ENCODE results near the gene DGLUCY.
"Not testable (repeated sequence)": the region's sequence is repeated elsewhere in the genome, so short reads cannot be mapped to it uniquely, and the experiment has no call there.

DGLUCY gene

GRCh38 chr14:91245616-91246015 is 131.7 kb downstream of the DGLUCY start:
- not testable (repeated sequence) for H3K27me3 Mint-ChIP-seq (ENCODE audit: low read depth); H3K9me3 Mint-ChIP-seq
- H3K4me3 Mint-ChIP-seq = peak overlapping the region; percentile 68
- H3K4me1 Mint-ChIP-seq (ENCODE audit: low read depth) = peaks cover 74% of the 10 kb centered on the region
- H3K36me3 Mint-ChIP-seq (ENCODE audit: low read depth) = peaks cover 68% of the 10 kb centered on the region
- peak overlapping the region; percentile 89 for H3K27ac Mint-ChIP-seq

DNA sequence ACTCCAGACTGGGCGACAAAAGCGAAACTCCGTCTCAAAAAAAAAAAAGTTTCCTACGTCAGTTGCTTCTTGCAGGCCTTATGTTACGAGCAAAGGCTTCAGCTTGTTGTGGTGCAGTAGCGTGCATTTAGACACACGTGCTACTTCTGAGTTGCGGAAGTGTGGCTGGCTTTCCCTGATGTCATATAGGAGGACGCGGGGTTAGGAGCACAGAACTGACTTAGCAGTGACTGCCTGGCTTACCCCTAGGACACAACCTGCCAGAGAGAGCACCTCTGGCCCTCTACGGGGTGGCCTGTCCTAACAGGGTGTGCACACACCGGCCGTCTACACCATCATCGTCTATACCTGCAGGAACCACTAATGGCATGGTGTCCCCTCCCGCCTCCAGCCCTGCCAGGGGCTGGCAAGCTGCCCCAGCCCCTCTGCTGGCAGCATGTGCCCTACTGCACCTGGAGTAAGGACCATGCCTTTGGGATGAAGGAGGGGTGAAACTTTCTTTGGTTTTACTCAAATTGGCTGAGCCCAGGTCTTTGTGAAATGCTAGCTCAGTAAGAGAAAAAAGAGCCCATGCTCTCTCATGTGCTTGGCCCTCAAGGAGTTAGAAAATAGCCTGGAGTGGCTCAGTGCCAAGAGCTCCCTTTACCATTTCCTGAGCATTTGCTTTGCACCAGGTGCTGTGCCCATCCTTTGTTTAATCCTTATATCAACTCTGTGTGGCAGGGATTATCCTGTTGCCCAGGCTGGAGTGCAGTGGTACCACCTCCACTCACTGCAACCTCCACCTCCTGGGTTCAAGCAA is 132.4 kb downstream of the DGLUCY start:
- Mint-ChIP-seq H3K9me3 (peaks cover 4% of the 10 kb centered on the region), H3K27me3 (ENCODE audit: low read depth) (no peaks in the 10 kb centered on the region), H3K36me3 (ENCODE audit: low read depth) (peaks cover 71% of the 10 kb centered on the region), H3K27ac (peak overlapping the region; percentile 89), H3K4me3 (peak overlapping the region; percentile 68), H3K4me1 (ENCODE audit: low read depth) (peaks cover 77% of the 10 kb centered on the region)

GRCh38 chr14:91249841-91250616 is 136.2 kb downstream of the DGLUCY start:
- Mint-ChIP-seq H3K9me3 (peaks cover 4% of the 10 kb centered on the region), H3K4me1 (ENCODE audit: low read depth) (peaks cover 62% of the 10 kb centered on the region), H3K27me3 (ENCODE audit: low read depth) (no peaks in the 10 kb centered on the region), H3K4me3 (peak overlapping the region; percentile 71), H3K36me3 (ENCODE audit: low read depth) (peaks cover 42% of the 10 kb centered on the region), H3K27ac (peak overlapping the region; percentile 96)

DNA sequence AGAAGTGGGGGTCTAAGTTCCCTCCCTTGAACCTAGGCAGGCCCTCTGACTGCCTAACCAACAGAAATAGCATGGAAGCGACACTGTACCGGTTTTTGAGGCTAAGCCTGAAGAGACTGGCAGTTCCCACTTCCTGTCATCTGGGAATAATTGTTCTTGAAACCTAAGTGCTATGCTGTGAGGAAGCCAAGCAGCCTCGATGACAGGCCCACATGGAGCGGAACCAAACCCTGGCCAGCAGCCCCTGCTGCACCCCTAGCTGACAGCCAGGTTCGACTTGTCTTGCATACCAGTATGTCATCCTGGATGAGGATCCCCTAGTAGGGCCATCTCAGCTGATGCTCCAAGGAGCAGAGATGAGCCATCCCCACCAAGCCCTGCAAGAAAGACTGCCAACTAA is 137.0 kb downstream of the DGLUCY start:
- Mint-ChIP-seq H3K4me3 (no peak overlapping the region), H3K9me3 (peaks cover 4% of the 10 kb centered on the region), H3K4me1 (ENCODE audit: low read depth) (peaks cover 59% of the 10 kb centered on the region), H3K27ac (peak overlapping the region; percentile 96), H3K27me3 (ENCODE audit: low read depth) (no peaks in the 10 kb centered on the region), H3K36me3 (ENCODE audit: low read depth) (peaks cover 39% of the 10 kb centered on the region)

DNA sequence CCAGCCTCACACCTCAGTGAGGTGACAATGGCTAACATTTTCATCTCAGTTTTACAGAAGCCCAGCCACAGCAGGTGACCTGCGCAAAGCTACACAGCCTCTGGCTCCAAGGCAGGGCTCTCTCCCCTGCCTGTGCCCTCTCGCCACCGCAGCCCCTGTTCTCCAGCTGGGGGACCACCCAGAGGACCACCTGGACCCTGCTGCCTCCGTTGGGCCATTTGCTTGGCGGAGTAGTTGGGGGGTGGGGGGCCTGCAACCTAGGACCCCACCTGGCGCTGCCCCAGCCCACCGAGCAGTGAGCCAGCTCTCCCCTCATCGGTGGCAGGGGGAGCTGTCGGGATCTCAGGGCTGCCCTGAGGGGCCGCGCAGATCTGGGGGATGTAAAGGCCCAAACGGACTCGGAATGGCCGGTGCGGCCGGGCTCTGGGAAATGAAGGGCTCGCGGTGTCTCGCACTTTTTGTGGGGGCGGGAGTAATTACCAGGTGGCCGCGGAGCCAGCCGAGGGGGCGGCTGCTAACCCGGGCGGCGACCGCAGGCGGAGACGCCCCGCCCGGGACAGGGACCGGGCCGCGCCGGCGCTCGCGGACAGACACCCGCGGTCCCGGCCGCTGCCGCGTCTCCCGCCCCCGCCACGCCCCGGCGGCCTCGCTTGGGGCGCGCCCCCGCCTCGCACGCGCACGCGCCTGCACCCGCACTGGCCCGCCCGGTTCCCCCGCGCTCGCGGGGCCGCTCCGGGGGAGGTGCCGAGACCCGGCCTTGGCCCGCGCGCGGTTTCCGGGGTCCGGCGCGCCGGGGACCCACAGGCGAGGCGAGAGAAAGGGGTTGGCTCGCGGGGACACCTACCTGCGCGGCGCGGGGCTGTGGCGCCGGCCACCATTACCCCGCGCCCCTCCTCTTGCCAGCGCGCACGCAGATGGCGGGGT is 139.3 kb downstream of the DGLUCY start:
- Mint-ChIP-seq H3K9me3 (no peaks in the 10 kb centered on the region), H3K4me3 (peak overlapping the region; percentile 53), H3K27me3 (ENCODE audit: low read depth) (no peaks in the 10 kb centered on the region), H3K27ac (peak overlapping the region; percentile 96), H3K36me3 (ENCODE audit: low read depth) (peaks cover 28% of the 10 kb centered on the region), H3K4me1 (ENCODE audit: low read depth) (peaks cover 57% of the 10 kb centered on the region)

GRCh38 chr14:91253795-91254323 is 140.0 kb downstream of the DGLUCY start:
- H3K36me3 Mint-ChIP-seq (ENCODE audit: low read depth) = peaks cover 28% of the 10 kb centered on the region
- H3K27ac Mint-ChIP-seq = peak overlapping the region; percentile 85
- no peaks in the 10 kb centered on the region for H3K9me3 Mint-ChIP-seq
- H3K27me3 Mint-ChIP-seq (ENCODE audit: low read depth) = no peaks in the 10 kb centered on the region
- H3K4me3 Mint-ChIP-seq = peak overlapping the region; percentile 63
- peaks cover 54% of the 10 kb centered on the region for H3K4me1 Mint-ChIP-seq (ENCODE audit: low read depth)

GRCh38 chr14:91254461-91254860 is 140.6 kb downstream of the DGLUCY start:
- H3K27ac Mint-ChIP-seq = peak overlapping the region; percentile 85
- no peaks in the 10 kb centered on the region for H3K9me3 Mint-ChIP-seq
- H3K36me3 Mint-ChIP-seq (ENCODE audit: low read depth) = peaks cover 25% of the 10 kb centered on the region
- H3K4me1 Mint-ChIP-seq (ENCODE audit: low read depth) = peaks cover 53% of the 10 kb centered on the region
- H3K4me3 Mint-ChIP-seq = peak overlapping the region; percentile 63
- no peaks in the 10 kb centered on the region for H3K27me3 Mint-ChIP-seq (ENCODE audit: low read depth)

GRCh38 chr14:91255026-91255695 is 141.3 kb downstream of the DGLUCY start:
- peaks cover 49% of the 10 kb centered on the region for H3K4me1 Mint-ChIP-seq (ENCODE audit: low read depth)
- H3K4me3 Mint-ChIP-seq = peak overlapping the region; percentile 63
- no peaks in the 10 kb centered on the region for H3K27me3 Mint-ChIP-seq (ENCODE audit: low read depth)
- H3K9me3 Mint-ChIP-seq = no peaks in the 10 kb centered on the region
- peaks cover 25% of the 10 kb centered on the region for H3K36me3 Mint-ChIP-seq (ENCODE audit: low read depth)
- H3K27ac Mint-ChIP-seq = peak overlapping the region; percentile 85

DNA sequence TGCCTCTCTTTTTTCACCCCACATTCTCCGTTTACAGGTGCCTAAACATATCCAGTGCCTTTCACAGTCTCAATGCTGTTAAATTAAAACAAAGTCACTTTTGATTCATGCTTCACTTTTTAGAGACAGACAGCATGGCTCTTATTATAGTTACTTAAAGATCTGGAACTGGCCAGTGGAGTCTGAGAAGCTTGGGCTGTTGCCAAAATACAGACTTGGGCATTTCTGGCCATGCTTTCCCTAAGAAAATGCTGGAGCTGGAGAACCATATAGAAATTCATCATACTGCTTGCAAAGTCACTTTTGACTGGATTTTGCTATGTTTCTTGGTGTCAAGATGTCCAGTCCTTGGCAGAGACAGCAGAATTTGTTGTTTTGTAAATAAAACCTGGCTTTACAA is 142.8 kb downstream of the DGLUCY start:
- Mint-ChIP-seq H3K27me3 (ENCODE audit: low read depth) (no peaks in the 10 kb centered on the region), H3K27ac (peak overlapping the region; percentile 7), H3K4me1 (ENCODE audit: low read depth) (peaks cover 50% of the 10 kb centered on the region), H3K9me3 (no peaks in the 10 kb centered on the region), H3K36me3 (ENCODE audit: low read depth) (peaks cover 18% of the 10 kb centered on the region), H3K4me3 (no peak overlapping the region)

DNA sequence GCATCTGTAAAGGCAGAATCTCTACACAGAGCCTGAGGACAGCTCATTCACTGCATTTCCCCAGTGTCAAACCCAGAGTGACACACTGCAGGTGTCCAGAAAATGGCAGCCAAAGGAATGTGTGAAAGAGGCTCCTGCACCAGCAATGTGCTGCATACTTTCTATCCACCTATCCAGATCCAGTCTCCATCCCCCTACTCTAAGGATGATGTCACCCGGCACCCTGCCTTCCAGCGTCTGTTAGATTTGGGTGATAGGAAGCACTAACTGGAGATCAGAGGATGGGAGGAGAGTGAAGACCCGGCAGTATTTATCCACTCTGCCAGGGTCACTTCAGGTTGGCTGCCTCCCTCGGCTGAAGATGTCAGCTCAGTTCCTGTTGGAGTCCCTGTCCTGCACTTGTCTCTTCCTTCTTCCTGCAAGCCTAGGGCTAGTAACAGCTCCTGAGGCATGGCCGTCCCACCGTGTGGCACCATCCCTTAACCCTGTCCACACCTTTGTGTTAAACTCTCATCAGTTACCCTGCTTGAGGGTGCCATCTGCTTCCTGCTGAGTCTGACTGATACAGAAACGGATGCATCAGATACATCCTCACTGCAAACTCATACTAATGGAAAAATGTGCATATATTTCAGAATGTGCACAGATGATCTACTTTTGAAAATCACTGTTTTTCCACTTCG is 143.6 kb downstream of the DGLUCY start:
- H3K27me3 Mint-ChIP-seq (ENCODE audit: low read depth) = no peaks in the 10 kb centered on the region
- H3K36me3 Mint-ChIP-seq (ENCODE audit: low read depth) = peaks cover 13% of the 10 kb centered on the region
- peak overlapping the region; percentile 25 for H3K4me3 Mint-ChIP-seq
- H3K27ac Mint-ChIP-seq = peak overlapping the region; percentile 74
- peaks cover 47% of the 10 kb centered on the region for H3K4me1 Mint-ChIP-seq (ENCODE audit: low read depth)
- H3K9me3 Mint-ChIP-seq = no peaks in the 10 kb centered on the region

- Mint-ChIP-seq H3K4me3 (no peak overlapping the region), H3K27me3 (ENCODE audit: low read depth) (no peaks in the 10 kb centered on the region), H3K36me3 (ENCODE audit: low read depth) (peaks cover 13% of the 10 kb centered on the region), H3K27ac (peak overlapping the region; percentile 74), H3K4me1 (ENCODE audit: low read depth) (peaks cover 48% of the 10 kb centered on the region), H3K9me3 (no peaks in the 10 kb centered on the region)
Measured at GRCh38 chr14:91258011-91258618, 144.2 kb downstream of the DGLUCY start.

GRCh38 chr14:91258876-91259275 is 145.0 kb downstream of the DGLUCY start:
- Mint-ChIP-seq H3K4me1 (ENCODE audit: low read depth) (peaks cover 54% of the 10 kb centered on the region), H3K4me3 (no peak overlapping the region), H3K9me3 (no peaks in the 10 kb centered on the region), H3K36me3 (ENCODE audit: low read depth) (peaks cover 14% of the 10 kb centered on the region), H3K27me3 (ENCODE audit: low read depth) (no peaks in the 10 kb centered on the region), H3K27ac (peak overlapping the region; percentile 68)

- Mint-ChIP-seq H3K27ac (peak overlapping the region; percentile 85), H3K27me3 (ENCODE audit: low read depth) (no peaks in the 10 kb centered on the region), H3K4me1 (ENCODE audit: low read depth) (peaks cover 54% of the 10 kb centered on the region), H3K9me3 (no peaks in the 10 kb centered on the region), H3K36me3 (ENCODE audit: low read depth) (peaks cover 18% of the 10 kb centered on the region), H3K4me3 (peak overlapping the region; percentile 23)
Measured at GRCh38 chr14:91261115-91261514, 147.2 kb downstream of the DGLUCY start.
